GM19193 (cell line): ENCODE measurements around the gene KDM5C.
A peak's percentile ranks its signal among the peaks of the same experiment; 100 is the strongest.

Experiments used
- POLR2A ChIP-seq: IDR thresholded peaks from 4 replicates; pipeline ENCODE4 v1.6.1; 2011; ENCODE audit not compliant: insufficient read depth, insufficient read length; ENCODE audit errors: extremely low read depth

The KDM5C gene

DNA sequence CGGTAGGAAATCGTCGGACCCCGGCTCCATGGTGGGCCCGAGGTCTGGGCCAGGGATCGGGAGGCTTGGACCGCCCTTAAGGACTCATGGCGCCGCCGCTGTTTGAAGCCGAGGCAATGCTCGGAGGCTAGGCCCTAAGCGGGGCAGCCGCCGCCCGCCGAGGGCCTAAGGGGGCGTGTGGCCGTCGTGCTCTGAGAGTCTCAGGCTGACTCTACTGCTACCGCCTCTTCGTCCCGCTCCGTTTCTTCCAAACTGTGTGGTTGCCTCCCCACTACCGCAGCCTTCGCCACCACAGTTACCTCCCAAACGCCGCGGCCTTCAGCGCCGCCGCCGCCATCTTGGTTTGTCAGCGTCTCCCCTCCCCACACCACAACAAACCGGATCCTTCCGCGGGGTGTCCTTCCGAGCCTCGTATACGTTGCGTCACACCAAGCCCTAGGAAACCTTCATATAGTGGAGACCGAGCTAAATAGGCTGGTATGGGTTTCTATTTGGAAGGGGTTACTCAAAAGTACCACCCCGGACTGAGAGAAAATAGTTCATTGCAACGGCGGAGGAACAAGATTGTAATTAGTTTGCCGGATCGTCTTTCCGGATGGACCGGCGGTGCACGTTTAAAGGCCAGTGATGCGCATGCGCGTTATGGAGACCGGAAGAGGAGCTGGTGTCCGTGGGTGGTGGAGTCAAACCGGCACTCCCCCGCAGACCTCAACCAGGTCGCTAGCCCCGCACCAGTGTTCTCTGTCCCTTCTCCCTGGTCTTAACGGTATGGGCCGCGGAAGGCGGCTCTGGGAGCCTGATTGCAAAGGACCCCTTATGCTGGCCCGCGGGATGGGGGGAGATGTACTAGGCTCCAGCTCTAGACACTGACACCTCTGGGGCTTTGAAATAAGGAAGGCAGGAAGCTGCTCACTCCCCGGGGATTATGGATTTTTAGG, at the start of gene KDM5C:
Gene KDM5C (minus strand): TSS at position 348 of the 938 bp plus-strand sequence. CDS start 318 bp downstream, at position 30.
- TF ChIP-seq POLR2A, result peak; percentile 91

GRCh38 chrX:53272808-53273337, 47.9 kb upstream of the KDM5C start:
- TF ChIP-seq POLR2A, result no peak

DNA sequence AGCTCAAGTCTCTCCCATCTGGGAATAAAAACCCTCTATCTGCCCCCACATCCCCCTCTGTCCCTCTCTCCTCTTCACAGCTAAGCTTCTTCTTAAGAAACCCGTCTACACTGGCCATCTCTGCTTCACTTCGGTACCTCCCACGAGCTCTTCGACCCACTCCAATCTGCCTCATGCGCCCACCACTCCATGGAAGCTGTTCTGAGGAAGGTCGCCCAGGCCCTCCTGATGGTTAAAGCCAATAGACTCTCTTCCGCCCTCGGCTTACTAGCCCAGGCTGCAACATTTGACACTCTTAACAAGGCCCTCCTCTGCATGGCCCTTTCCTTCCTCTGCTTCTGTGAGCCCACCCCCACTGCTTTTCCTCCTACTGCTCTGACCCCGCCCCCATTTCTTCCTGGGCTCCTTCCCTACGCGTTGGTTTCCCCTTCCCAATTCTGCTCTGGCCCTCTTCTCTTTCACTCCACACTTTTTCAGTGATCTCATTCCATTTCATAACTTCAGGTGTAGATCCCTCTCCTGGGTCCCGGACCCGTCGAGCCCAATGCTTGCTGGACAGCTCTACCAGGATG, 44.6 kb upstream of the KDM5C start:
- no peak for TF ChIP-seq POLR2A

DNA sequence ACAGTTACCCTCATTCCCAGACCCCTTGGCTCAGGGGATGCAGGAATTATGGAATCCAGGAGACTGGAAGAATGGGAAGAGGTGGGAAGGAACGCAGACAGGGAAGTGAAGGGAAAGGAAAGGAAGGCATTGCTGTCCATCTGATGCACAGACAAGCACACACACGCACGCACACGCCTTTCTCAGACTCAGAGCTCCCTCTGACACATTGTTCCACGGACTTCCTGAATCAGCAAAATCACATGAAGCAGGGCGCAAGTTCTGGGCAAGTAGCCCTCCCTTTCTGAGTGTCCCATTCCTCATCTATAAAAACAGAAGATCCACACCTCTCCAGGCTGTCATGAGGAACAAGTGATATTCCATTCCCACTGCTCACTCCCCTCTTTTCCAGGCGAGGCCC, 43.2 kb upstream of the KDM5C start:
- TF ChIP-seq POLR2A, result no peak

DNA sequence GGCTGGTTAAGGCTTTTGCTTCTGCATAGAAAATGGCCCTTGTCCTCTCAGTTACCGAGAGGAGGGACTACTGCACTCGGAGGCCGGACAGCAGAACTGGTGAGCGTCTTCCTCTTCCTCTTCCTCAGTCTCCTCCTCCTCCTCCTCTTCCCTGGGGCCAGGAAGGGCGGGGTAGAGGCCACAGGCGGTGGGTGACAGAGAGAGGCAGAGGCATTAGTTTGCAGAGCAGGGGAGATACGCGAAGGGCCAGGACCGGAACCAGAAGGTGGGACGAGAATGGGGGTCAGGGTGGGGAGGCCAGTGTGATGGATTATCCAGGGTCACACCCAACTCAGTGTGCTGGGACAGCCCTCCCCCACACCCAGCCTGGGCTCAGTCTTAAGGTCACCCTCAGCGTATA, 41.9 kb upstream of the KDM5C start:
- TF ChIP-seq POLR2A, result no peak

- no peak for TF ChIP-seq POLR2A
Observed at GRCh38 chrX:53265771-53266574, 41.0 kb upstream of the KDM5C start.

DNA sequence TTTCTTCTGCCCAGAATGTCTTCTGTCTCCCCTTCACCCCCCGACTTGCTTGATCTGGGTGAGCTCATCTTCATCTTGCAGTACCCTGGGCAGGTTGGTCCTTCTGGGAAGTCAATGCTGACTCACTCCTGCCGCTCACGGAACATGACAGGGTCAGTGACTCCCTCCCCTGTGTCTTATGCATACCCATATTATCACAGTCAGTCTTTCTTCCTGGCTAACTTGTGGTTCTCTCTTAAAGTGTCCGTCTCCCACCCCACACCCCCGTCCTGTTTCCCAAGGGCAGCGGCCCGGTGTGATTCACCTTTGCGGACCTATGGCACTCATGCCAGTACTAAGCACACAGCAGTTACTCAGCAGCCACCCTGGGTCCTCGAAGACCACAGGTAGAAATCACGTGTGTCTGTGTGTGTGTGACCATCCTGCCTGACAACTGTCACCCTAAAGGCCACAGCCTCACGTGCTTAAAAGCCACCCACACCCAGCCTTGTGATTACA, 38.6 kb upstream of the KDM5C start:
- no peak for TF ChIP-seq POLR2A

DNA sequence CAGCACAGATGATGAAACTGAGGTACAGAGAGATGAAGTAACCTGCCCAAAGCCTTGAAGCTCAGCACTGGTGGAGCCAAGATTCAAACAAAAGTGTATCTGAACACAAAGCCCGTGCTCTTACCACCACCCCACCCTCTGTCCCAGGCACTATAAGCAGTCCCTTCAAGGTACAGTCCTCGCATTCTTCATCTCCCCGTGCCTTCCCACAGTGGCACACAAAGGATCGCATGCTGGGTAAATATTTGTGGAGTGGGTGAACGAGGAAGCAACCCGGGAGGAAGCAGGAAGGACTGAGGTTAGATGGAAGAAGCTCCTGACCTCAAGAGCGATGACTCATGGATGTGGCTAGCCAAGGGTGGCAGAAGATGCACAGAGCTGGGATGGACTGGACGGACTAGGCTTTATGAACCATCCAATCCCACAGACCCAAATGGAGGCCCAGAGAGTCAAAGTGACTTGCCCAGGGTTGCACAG, 37.9 kb upstream of the KDM5C start:
- no peak for TF ChIP-seq POLR2A

DNA sequence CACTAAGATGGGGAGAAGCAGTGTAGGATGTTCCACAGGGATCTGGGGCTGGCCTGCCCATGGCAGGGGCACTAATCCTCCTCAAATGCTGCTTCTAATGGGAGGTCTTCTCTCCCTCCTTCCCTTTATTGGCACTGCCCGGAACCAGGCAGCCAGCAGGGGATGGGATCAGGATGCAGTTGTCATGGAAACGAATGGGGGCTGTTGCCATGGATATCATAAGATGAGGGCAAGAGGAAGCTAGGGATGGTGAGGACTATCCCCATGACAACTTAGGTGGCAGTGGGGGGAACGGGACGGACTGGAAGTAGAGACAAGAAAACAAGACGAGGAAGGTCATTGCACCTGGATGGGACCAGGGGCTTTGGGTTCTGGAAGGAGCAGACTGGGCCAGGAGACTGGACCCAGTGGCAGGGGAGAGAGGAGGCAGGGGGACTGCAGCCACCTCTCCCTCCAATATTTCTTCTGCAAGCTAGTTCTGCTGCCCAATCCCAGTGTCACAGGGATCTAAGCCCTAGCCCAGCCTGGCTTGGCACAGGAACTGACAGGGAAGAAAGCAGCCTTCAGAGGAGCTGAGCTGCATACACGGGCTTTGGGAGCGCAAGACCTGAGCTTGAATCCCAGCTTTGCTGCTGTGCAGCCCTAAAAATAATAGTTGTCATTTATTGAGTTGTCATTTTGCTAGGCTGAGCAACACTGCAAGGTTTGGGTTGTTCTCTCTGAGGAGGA, 37.3 kb upstream of the KDM5C start:
- TF ChIP-seq POLR2A, result no peak

- TF ChIP-seq POLR2A, result no peak
Observed at GRCh38 chrX:53261355-53261972, 36.5 kb upstream of the KDM5C start.

DNA sequence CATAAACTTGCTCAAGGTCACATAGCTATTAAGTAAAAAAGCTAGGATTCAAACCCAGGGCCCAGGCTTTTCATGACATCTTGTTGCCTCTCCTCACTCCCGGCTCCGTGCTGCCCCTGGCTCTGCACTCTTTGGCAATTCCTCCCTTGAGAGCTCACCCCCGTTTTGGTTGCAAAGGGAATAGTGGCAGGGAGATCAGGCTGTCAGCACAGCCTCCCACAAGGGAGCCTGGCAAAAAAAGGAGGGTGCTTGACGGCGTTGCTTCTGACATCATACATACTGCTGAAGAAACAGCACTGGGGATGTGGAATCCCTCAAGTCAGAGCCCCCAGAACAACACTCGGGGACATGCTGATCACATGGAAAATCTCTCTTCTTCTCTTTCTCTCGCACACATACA, 35.8 kb upstream of the KDM5C start:
- TF ChIP-seq POLR2A, result no peak

DNA sequence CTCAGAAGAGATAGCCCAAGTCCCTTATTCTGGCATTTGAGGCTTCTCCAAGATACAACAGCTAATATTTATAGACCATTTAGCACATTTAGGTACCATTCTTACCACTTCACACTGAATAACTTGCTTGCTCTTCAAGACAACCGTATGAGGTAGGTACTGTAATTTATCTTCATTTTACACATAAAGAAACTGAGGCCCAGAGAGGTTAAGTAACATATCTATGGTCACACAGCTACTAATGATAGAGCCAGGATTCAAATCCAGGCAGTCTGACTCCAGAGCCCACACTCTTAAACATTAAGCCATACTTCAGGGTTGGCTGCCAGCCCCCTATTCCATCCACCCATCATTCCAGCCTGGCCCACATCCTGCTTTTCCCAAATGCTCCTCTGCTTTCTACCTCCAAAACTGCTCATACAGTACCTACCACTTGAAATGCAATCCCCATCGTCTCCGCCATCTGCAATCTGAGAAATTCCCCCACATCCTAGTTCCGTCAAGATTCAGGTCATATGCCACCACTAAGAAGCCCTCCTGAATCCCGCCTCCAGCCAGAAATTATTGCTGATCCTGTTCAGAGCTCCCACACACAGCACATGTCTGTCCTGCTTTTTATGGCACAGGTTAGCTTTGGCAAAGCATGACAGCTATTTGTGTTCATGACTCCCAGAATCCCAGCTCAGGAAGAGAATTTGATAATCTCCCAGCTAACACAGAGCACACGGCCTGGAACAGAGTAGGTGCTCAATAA, 32.8 kb upstream of the KDM5C start:
- TF ChIP-seq POLR2A, result no peak

DNA sequence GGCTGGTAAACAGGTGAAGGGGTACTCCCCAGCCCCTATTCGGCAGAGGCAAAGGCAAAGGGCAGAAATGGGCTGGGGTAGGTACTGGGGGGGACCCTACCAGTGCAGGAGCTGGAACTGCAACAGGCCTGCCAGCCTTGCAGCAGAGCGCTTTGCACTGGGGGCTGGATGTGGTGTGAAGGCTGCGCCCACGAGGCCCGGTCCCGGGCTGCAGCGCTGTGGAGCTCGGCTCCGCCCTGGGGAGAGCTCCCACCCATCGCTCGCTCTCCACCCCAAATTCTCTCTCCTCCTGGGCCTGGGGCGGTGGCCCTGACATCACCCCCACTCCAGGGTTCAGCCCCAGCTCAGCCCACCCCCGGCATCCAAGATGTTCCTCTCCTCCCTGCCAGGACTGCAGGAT, 32.2 kb upstream of the KDM5C start:
- TF ChIP-seq POLR2A, result no peak
